GM21723 (cell line): ENCODE results near the gene MRPL39.
A peak's percentile ranks its signal among the peaks of the same experiment; 100 is the strongest.
"Not testable (repeated sequence)": the region's sequence is repeated elsewhere in the genome, so short reads cannot be mapped to it uniquely, and the experiment has no call there.

Source experiments
- ATAC-seq: cut with Tn5 transposase; IDR thresholded peaks from one replicate; pipeline ENCODE4 v1.9.1; 2021; ENCODE audit warnings: mild to moderate bottlenecking, moderate library complexity; ENCODE audit not compliant: unreplicated experiment

MRPL39 gene

GRCh38 chr21:25607151-25608043 lies at the start of gene MRPL39:
TSS of gene MRPL39 (minus strand) at chr21:25607481. CDS start at chr21:25607475, 6 bp downstream.
- peak; percentile 93 for ATAC-seq

GRCh38 chr21:25656412-25656811 lies 49.1 kb upstream of the MRPL39 start:
- no peak for ATAC-seq

GRCh38 chr21:25649146-25649545 lies 41.9 kb upstream of the MRPL39 start:
- ATAC-seq: no peak

DNA sequence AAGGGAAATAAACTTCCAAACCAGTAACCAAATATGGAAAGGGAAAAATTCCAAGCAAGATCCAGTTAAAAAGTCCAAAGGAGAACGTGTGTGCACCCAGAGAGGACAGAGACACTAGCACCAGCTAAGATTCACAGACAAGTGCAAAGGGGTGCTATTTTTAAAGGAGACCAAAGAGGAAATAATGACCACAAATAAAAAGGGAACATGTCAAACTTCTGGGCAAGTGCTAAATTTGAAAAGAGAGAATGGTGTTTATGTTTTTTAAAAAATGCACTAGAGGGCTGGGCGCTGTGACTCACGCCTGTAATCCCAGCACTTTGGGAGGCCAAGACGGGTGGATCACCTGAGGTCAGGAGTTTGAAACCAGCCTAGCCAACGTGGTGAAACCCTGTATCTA lies 40.4 kb upstream of the MRPL39 start:
- ATAC-seq: no peak

GRCh38 chr21:25646474-25646873 lies 39.2 kb upstream of the MRPL39 start:
- no peak for ATAC-seq

GRCh38 chr21:25643486-25643885 lies 36.2 kb upstream of the MRPL39 start:
- ATAC-seq: no peak

GRCh38 chr21:25640943-25641292 lies 33.6 kb upstream of the MRPL39 start:
- ATAC-seq: no peak

DNA sequence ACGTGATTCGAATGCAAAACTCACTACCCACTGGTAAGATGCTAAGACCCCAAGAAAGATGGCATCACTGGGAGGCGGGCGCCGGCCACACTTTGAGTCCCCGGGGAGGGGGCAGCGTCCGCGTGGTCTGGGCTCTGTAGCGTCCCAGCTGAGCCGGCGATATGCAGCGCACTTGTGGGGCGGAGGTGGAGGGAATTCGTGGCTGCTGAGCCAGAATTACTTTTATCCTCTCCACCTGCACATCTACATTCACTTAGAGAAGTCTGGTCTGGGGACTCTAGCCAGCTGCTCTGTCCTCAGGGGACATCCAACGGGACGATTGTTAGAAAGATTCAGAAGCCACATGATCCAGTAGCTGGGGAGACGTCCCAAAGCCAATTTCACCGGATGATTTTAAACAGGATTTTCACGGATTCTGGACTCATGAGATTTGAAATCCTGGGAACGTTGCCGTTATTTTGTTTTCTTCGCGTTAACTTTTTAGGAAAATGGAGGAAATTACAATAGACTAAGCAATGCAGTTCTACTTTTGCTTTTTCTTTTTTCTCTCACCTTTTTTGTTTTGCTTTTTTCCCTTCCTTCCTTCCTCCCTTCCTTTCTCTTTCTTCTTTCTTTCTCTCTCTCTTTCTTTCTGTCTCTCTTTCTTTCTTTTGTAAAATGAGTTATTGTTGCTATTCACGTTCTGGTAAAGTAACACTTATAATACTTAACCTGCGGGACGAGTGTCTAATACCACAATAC lies 33.1 kb upstream of the MRPL39 start:
- ATAC-seq: peak; percentile 16

- peak; percentile 73 for ATAC-seq
Observed at GRCh38 chr21:25639551-25640201, 32.4 kb upstream of the MRPL39 start.

- ATAC-seq: peak; percentile 65
Observed at GRCh38 chr21:25638660-25639550, 31.6 kb upstream of the MRPL39 start, which contains the start of gene JAM2. TSS of gene JAM2 (plus strand) at chr21:25639258. CDS start at chr21:25639822, 564 bp downstream.

GRCh38 chr21:25637851-25638659 lies 30.8 kb upstream of the MRPL39 start:
- no peak for ATAC-seq

- ATAC-seq: no peak
Observed at GRCh38 chr21:25636727-25637126, 29.4 kb upstream of the MRPL39 start.

GRCh38 chr21:25635310-25635709 lies 28.0 kb upstream of the MRPL39 start:
- no peak for ATAC-seq

GRCh38 chr21:25632296-25632695 lies 25.0 kb upstream of the MRPL39 start:
- ATAC-seq: no peak

DNA sequence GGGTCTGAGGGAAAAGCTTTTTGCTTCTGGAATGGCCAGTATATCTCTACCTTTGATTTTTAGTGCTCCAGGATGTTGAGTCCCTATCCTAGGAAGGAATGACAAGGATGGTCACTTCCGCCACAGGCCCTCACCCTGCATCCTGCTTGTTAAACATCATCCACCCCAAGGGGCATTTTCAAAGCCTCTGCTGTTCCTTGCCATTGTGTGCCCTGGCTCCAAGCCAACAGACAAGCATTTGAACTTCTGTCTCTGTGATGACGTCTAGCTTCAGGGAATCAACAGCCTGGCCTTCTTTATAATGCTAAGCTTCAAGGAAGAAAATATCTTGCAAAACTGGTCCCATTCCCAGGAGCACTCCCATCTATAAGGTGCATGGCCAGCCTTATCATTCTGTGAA lies 19.5 kb upstream of the MRPL39 start:
- ATAC-seq: no peak

GRCh38 chr21:25625776-25626555 lies 18.7 kb upstream of the MRPL39 start:
- not testable (repeated sequence) for ATAC-seq

DNA sequence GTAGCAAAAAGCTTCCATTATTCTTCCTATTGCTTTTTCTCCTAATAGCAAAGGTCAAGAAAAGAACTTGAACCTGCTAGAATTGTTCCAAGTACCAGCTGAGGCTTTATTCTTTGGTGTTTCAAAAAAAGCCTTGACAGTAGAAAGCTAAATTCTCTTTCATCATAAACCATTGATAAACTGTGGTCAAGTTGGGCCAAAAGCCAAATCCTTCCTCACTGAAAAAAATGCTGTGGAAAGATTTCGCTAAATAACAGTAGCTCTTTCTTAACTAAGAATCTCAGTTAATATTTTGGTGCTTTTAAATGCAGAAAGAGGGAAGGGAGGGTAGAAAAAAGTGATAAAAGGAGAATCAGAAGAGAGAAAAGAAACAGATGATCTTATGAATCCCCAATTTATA lies 17.8 kb upstream of the MRPL39 start:
- ATAC-seq: no peak

DNA sequence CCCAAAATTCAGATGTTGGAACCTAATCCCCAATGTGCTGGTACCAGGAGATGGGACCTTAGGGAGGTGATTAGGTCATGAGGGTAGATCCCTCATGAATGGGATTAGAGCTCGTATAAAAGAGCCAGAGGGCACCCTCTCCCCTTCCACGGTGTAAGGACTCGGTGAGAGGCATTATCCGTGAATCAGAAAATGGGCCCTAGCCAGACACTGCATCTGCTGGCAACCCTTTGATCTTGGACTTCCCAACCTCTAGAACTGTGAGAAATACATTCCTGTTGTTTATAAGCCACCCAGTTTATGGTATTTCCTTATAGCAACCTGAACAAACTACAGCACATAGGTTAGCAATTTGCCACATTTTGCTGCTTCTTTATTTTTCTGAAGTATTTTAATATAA lies 17.2 kb upstream of the MRPL39 start:
- no peak for ATAC-seq

- ATAC-seq: no peak
Observed at GRCh38 chr21:25619198-25619597, 11.9 kb upstream of the MRPL39 start.
